H1 (cell line): Measurements from ENCODE around the gene LAD1. TPM values are rescaled to one million over a fixed set of nuclear protein-coding genes. Genes with fewer than 3 reads are reported as not detected.

ENCODE experiments used
- TEAD4 ChIP-seq: IDR thresholded peaks from 2 replicates; pipeline ENCODE4 v1.6.1; 2012; ENCODE audit warnings: low read depth, low read length, inconsistent platforms, mixed read lengths
- polyA plus RNA-seq, 7 experiments: library from polyadenylated mRNA; depleted of rRNA in 3 of 7; stranded (reverse) in 5 of 7; unstranded in 2 of 7; fragments of >200 nt in 5 of 7; fragments of 200-250 nt in 2 of 7; gene quantifications; 1 replicate in 5 of 7; 2 replicates in 1 of 7; 4 replicates in 1 of 7; pipeline versions ENCODE4 v1.2.1 to v1.2.3, GENCODE V29; 2011 to 2013; ENCODE audit warnings: missing spikeins in 2 of 7, mixed read lengths in 2 of 7
- total RNA-seq: library from RNA; stranded (reverse); fragmentation: NEBNext Ultra II Directional; extraction: Animal tissue kit (Norgen Biotek cat#: 25700); gene quantifications from 2 replicates; pipeline ENCODE4 v1.2.1, GENCODE V29; 2021

The LAD1 gene
- total and polyA plus RNA-seq, 2 of the 8 experiments (the other 6 are each of a cell fraction or from before 2014, with no cell fraction given), result 9.3 to 32.8 TPM

DNA sequence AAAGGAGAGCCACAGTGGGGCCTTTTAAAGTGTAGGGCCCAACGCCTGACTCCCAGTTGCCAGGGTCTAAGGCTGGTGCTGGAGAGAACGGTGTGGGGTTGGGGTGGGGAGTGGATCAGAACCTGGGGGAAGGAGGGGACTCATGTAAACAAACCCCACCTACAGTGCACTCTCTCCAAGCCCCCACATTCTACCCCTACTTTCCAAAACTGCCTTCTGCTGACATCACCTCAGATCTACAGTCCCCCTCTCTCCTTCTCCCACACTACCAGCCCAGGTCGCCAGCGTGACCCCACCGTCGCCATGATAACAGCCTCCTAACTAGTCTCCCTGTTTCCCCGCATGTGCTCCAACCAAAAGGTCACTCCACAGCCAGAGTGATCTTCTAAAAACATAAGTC is 48.2 kb downstream of the LAD1 start (continued):
- no peak for TF ChIP-seq TEAD4
